Left lung (tissue), 10 donors: ENCODE data around the gene OR51V1. TPM values are rescaled to one million over a fixed set of nuclear protein-coding genes. Genes with fewer than 3 reads are reported as not detected.

Source experiments
- ATAC-seq: fragments of 200-7000 bp; cut with Tn5 transposase; one replicate; pipeline ENCODE4 v1.9.1; 2020; ENCODE audit warnings: moderate library complexity
- DNase-seq, 4 donors: peaks; one replicate each; pipeline ENCODE4 v3.0.0-alpha.2; 2013 to 2020
- H3K27ac ChIP-seq, 2 donors: fragments of 200-600 bp; sonication (generic) in 1 of 2; one replicate each; pipeline versions ENCODE4 v1.5.0 to v1.8.0; 2020 to 2021
- H3K27me3 ChIP-seq, 2 donors: fragments of 200-600 bp; sonication (generic) in 1 of 2; one replicate each; pipeline versions ENCODE4 v1.5.0 to v1.8.0; 2020 to 2021
- H3K36me3 ChIP-seq, 2 donors: fragments of 200-600 bp; sonication (generic) in 1 of 2; one replicate each; pipeline versions ENCODE4 v1.5.0 to v1.8.0; 2020 to 2021
- H3K4me1 ChIP-seq, 2 donors: fragments of 200-600 bp; one replicate each; pipeline ENCODE4 v1.8.0; 2021
- H3K4me3 ChIP-seq, 2 donors: fragments of 200-600 bp; sonication (generic) in 1 of 2; one replicate each; pipeline versions ENCODE4 v1.5.0 to v1.8.0; 2020 to 2021; ENCODE audit warnings: mild to moderate bottlenecking in 1 of 2
- H3K9me3 ChIP-seq, 2 donors: fragments of 200-600 bp; sonication (generic) in 1 of 2; one replicate each; pipeline versions ENCODE4 v1.5.0 to v1.8.0; 2020 to 2021
- CTCF ChIP-seq, 2 donors: fragments of 200-600 bp; sonication (generic) in 1 of 2; IDR thresholded peaks; one replicate each; pipeline versions ENCODE4 v1.5.0 to v1.8.0; 2021; ENCODE audit warnings: antibody characterized with exemption in 2 of 2
- intact Hi-C, 2 donors: fragments of 100-400 bp; cut with DNase I; formaldehyde crosslinking; loops; one replicate each; pipeline versions ENCODE4 v1.11.2 to v1.14.2; 2022
- polyA plus RNA-seq, 6 donors: library from polyadenylated mRNA; unstranded; fragments of 120-200 nt; gene quantifications; one replicate each; pipeline ENCODE4 v1.2.1, GENCODE V29; 2013; ENCODE audit not compliant: insufficient read length in 6 of 6
- total RNA-seq, 2 donors: library from RNA; stranded (reverse); fragmentation: NEBNext Ultra II Directional; extraction: Animal tissue kit (Norgen Biotek cat#: 25700); gene quantifications; one replicate each; pipeline ENCODE4 v1.2.1, GENCODE V29; 2021
- donor health status: DM: no; HTN: yes; CAD: no.
- donor health status: DM: no; HTN: no; CAD: no.

OR51V1 gene
- total and polyA plus RNA-seq, 8 donors: not detected

GRCh38 chr11:5154657-5155056 lies 45.8 kb downstream of the OR51V1 start, which contains the start of gene OR52A1:
Gene OR52A1, minus strand, starts transcription at chr11:5154757. Its CDS starts 2,388 bp downstream, at chr11:5152369.
- no peaks in the 10 kb centered on the region for H3K9me3 ChIP-seq
- no peaks in the 10 kb centered on the region for H3K27me3 ChIP-seq
- no peak for TF ChIP-seq CTCF (IDR thresholded peaks at IDR 0.05)
- no peak within 1 kb of the TSS for H3K4me3 ChIP-seq
- H3K27ac ChIP-seq: no peak within 1 kb of the TSS
- intact Hi-C loops: no loop called here
- DNase-seq: no peak
- no peaks in the 10 kb centered on the region for H3K36me3 ChIP-seq
- no peak for ATAC-seq
- H3K4me1 ChIP-seq: no peaks in the 10 kb centered on the region

- DNase-seq (no peak), ATAC-seq (no peak)
- TF ChIP-seq CTCF (IDR thresholded peaks at IDR 0.05): no peak
- H3K27ac ChIP-seq: no peak overlapping the region
- H3K27me3 ChIP-seq: no peaks in the 10 kb centered on the region
- no peak overlapping the region for H3K4me3 ChIP-seq
- no peaks in the 10 kb centered on the region for H3K4me1 ChIP-seq
- H3K36me3 ChIP-seq: no peaks in the 10 kb centered on the region
- intact Hi-C loops: no loop called here
- no peaks in the 10 kb centered on the region for H3K9me3 ChIP-seq
These were observed 46.7 kb downstream of the OR51V1 start for GRCh38 chr11:5153574-5154431.

GRCh38 chr11:5151713-5152153 lies 48.7 kb downstream of the OR51V1 start:
- ATAC-seq: no peak
- no peak overlapping the region for H3K4me3 ChIP-seq
- no peaks in the 10 kb centered on the region for H3K27me3 ChIP-seq
- TF ChIP-seq CTCF (IDR thresholded peaks at IDR 0.05): no peak
- DNase-seq: no peak
- no peaks in the 10 kb centered on the region for H3K36me3 ChIP-seq
- no peaks in the 10 kb centered on the region for H3K9me3 ChIP-seq
- no peaks in the 10 kb centered on the region for H3K4me1 ChIP-seq
- no peak overlapping the region for H3K27ac ChIP-seq
- intact Hi-C loops: no loop called here

Other genes starting within 250 kb of the OR51V1 start
- not detected for gene OR51A2, start 245.0 kb downstream of the OR51V1 start, total RNA-seq
- not detected for gene OR51A2, start 245.0 kb downstream of the OR51V1 start, polyA plus RNA-seq
- not detected for gene OR51L1, start 205.8 kb downstream of the OR51V1 start, total RNA-seq
- gene OR51L1, start 205.8 kb downstream of the OR51V1 start, polyA plus RNA-seq: under 1 TPM in 5 of 6 donors, not detected in 1; 0.01 to 0.06 (median 0.03) TPM
- gene OR52J3, start 154.2 kb downstream of the OR51V1 start, total RNA-seq: not detected
- not detected for gene OR52J3, start 154.2 kb downstream of the OR51V1 start, polyA plus RNA-seq
- gene OR52E2, start 141.1 kb downstream of the OR51V1 start, total RNA-seq: not detected
- not detected for gene OR52E2, start 141.1 kb downstream of the OR51V1 start, polyA plus RNA-seq
- gene OR52E1, start 131.1 kb downstream of the OR51V1 start, total RNA-seq: not detected
- gene OR52E1, start 131.1 kb downstream of the OR51V1 start, polyA plus RNA-seq: not detected
- not detected for gene OR52A5, start 62.3 kb downstream of the OR51V1 start, total RNA-seq
- not detected for gene OR52A5, start 62.3 kb downstream of the OR51V1 start, polyA plus RNA-seq
- not detected for gene OR52A1, start 45.9 kb downstream of the OR51V1 start, total RNA-seq
- under 1 TPM; 0.02 to 0.03 (median 0.03) TPM for gene OR52A1, start 45.9 kb downstream of the OR51V1 start, polyA plus RNA-seq
- gene HBB, start 26.4 kb upstream of the OR51V1 start, total RNA-seq: 100 to 1,000 TPM; 247 to 273 TPM
- 100 to 1,000 TPM; 137 to 967 (median 304) TPM for gene HBB, start 26.4 kb upstream of the OR51V1 start, polyA plus RNA-seq
- under 1 TPM in 1 of 2 donors, not detected in 1; 0.82 TPM for gene HBD, start 33.8 kb upstream of the OR51V1 start, total RNA-seq
- 1 to 10 TPM in 3 of 6 donors, under 1 TPM in 3; 0.44 to 1.2 (median 0.96) TPM for gene HBD, start 33.8 kb upstream of the OR51V1 start, polyA plus RNA-seq
- gene HBG1, start 49.2 kb upstream of the OR51V1 start, total RNA-seq: not detected
- 1,000 to 10,000 TPM in 3 of 6 donors, 10 to 100 TPM in 1, 1 to 10 TPM in 2; 3.5 to 2,797 (median 512) TPM for gene HBG1, start 49.2 kb upstream of the OR51V1 start, polyA plus RNA-seq
- not detected for gene HBG2, start 54.1 kb upstream of the OR51V1 start, total RNA-seq
- 1,000 to 10,000 TPM; 1,963 to 7,853 (median 3,552) TPM for gene HBG2, start 54.1 kb upstream of the OR51V1 start, polyA plus RNA-seq
- not detected for gene HBE1, start 69.3 kb upstream of the OR51V1 start, total RNA-seq
- 10 to 100 TPM in 3 of 6 donors, 1 to 10 TPM in 3; 4.2 to 41.6 (median 16.3) TPM for gene HBE1, start 69.3 kb upstream of the OR51V1 start, polyA plus RNA-seq
- not detected for gene OR51B4, start 101.3 kb upstream of the OR51V1 start, total RNA-seq
- under 1 TPM in 5 of 6 donors, not detected in 1; 0.35 to 0.58 (median 0.53) TPM for gene OR51B4, start 101.3 kb upstream of the OR51V1 start, polyA plus RNA-seq
- gene OR51B2, start 123.6 kb upstream of the OR51V1 start, total RNA-seq: not detected
- gene OR51B2, start 123.6 kb upstream of the OR51V1 start, polyA plus RNA-seq: under 1 TPM in 1 of 6 donors, not detected in 5; 0.23 TPM
- gene OR51B5, start 142.8 kb upstream of the OR51V1 start, total RNA-seq: under 1 TPM; 0.29 to 0.41 TPM
- gene OR51B5, start 142.8 kb upstream of the OR51V1 start, polyA plus RNA-seq: under 1 TPM; 0.41 to 0.87 (median 0.71) TPM
- gene OR51B6, start 150.8 kb upstream of the OR51V1 start, total RNA-seq: not detected
- gene OR51B6, start 150.8 kb upstream of the OR51V1 start, polyA plus RNA-seq: under 1 TPM in 1 of 6 donors, not detected in 5; 0.14 TPM
- not detected for gene OR51M1, start 183.1 kb upstream of the OR51V1 start, total RNA-seq
- gene OR51M1, start 183.1 kb upstream of the OR51V1 start, polyA plus RNA-seq: under 1 TPM in 4 of 6 donors, not detected in 2; 0.06 to 0.24 (median 0.08) TPM
- gene OR51Q1, start 221.4 kb upstream of the OR51V1 start, total RNA-seq: not detected
- gene OR51Q1, start 221.4 kb upstream of the OR51V1 start, polyA plus RNA-seq: not detected
- not detected for gene OR51I1, start 240.8 kb upstream of the OR51V1 start, total RNA-seq
- not detected for gene OR51I1, start 240.8 kb upstream of the OR51V1 start, polyA plus RNA-seq
- not detected for gene OR51I2, start 248.6 kb upstream of the OR51V1 start, total RNA-seq
- gene OR51I2, start 248.6 kb upstream of the OR51V1 start, polyA plus RNA-seq: under 1 TPM in 2 of 6 donors, not detected in 4; 0.04 to 0.07 TPM